ENCODE measurements around the gene MYH11. TPM values are rescaled to one million over a fixed set of nuclear protein-coding genes. Genes with fewer than 3 reads are reported as not detected.
"Not testable (repeated sequence)": the region's sequence is repeated elsewhere in the genome, so short reads cannot be mapped to it uniquely, and the experiment has no call there.

Gene MYH11
- total RNA-seq, 1 donor from 2014 or later = 0.04 TPM

DNA sequence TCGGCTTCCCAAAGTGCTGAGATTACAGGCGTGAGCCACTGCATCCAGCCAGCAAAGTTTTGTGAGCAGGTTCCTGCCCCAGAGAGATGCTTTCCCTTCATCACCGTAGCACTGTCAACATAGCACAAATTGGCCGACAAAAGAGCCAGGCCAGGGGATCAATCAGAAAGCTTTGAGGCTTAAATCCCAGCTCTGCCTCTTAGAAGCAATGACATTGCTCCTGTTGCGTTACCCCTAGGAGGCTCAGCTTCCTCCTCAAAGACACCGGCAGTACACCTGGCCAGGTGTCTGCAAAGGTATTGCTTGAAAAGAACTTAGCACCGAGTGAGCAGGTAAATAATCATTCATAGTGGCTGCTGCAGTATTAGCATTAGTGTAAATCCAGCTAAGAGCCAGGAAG, 120.3 kb downstream of the MYH11 start:
- no peak for DNase-seq (ENCODE audit: low read depth)
- no peak overlapping the region for H3K4me3 ChIP-seq (ENCODE audit: low read depth, low read length)

GRCh38 chr16:15735610-15736009, 121.2 kb downstream of the MYH11 start:
- Histone ChIP-seq H3K4me3 (ENCODE audit: low read depth, low read length) (no peak overlapping the region), H3K27me3 (ENCODE audit: control insufficient read depth, insufficient read depth, low read length) (no peaks in the 10 kb centered on the region), H3K36me3 (ENCODE audit: control insufficient read depth, insufficient read depth, low read length) (no peaks in the 10 kb centered on the region)
- no peak for DNase-seq (ENCODE audit: low read depth)
- TF ChIP-seq CTCF (IDR thresholded peaks at IDR 0.05; ENCODE audit: insufficient read depth, low read length, poor library complexity, severe bottlenecking) = no peak

More for the DNA sequence above, 120.3 kb downstream of the MYH11 start:
- Histone ChIP-seq H3K36me3 (ENCODE audit: control insufficient read depth, insufficient read depth, low read length) (no peaks in the 10 kb centered on the region), H3K27me3 (ENCODE audit: control insufficient read depth, insufficient read depth, low read length) (no peaks in the 10 kb centered on the region)
- TF ChIP-seq CTCF (IDR thresholded peaks at IDR 0.05; ENCODE audit: insufficient read depth, low read length, poor library complexity, severe bottlenecking) = no peak

- DNase-seq (ENCODE audit: low read depth) = no peak
- Histone ChIP-seq H3K27me3 (ENCODE audit: control insufficient read depth, insufficient read depth, low read length) (no peaks in the 10 kb centered on the region), H3K4me3 (ENCODE audit: low read depth, low read length) (no peak overlapping the region), H3K36me3 (ENCODE audit: control insufficient read depth, insufficient read depth, low read length) (no peaks in the 10 kb centered on the region)
- TF ChIP-seq CTCF (IDR thresholded peaks at IDR 0.05; ENCODE audit: insufficient read depth, low read length, poor library complexity, severe bottlenecking) = no peak
Measured at GRCh38 chr16:15732416-15732815, 124.4 kb downstream of the MYH11 start.

GRCh38 chr16:15729152-15729551, 127.7 kb downstream of the MYH11 start:
- Histone ChIP-seq H3K27me3 (ENCODE audit: control insufficient read depth, insufficient read depth, low read length) (no peaks in the 10 kb centered on the region), H3K36me3 (ENCODE audit: control insufficient read depth, insufficient read depth, low read length) (no peaks in the 10 kb centered on the region), H3K4me3 (ENCODE audit: low read depth, low read length) (no peak overlapping the region)
- no peak for TF ChIP-seq CTCF (IDR thresholded peaks at IDR 0.05; ENCODE audit: insufficient read depth, low read length, poor library complexity, severe bottlenecking)
- no peak for DNase-seq (ENCODE audit: low read depth)

DNA sequence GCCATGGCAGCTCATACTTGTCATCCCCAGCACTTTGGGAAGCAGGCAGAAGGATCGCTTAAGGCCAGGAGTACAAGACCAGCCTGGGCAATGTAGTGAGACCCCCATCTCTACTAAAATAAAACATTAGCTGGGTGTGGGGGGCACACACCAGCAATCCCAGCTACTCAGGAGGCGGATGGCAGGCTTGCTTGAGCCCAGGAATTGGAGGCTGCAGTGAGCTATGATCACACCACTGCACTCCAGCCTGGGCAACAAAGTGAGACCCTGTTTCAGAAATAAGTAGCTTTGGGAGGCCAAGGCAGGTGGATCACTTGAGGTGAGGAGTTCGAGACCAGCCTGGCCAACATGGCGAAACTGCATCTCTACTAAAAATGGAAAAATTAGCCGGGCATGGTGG, 129.1 kb downstream of the MYH11 start:
- not testable (repeated sequence) for H3K27me3 ChIP-seq (ENCODE audit: control insufficient read depth, insufficient read depth, low read length); DNase-seq (ENCODE audit: low read depth); H3K36me3 ChIP-seq (ENCODE audit: control insufficient read depth, insufficient read depth, low read length); H3K4me3 ChIP-seq (ENCODE audit: low read depth, low read length)

DNA sequence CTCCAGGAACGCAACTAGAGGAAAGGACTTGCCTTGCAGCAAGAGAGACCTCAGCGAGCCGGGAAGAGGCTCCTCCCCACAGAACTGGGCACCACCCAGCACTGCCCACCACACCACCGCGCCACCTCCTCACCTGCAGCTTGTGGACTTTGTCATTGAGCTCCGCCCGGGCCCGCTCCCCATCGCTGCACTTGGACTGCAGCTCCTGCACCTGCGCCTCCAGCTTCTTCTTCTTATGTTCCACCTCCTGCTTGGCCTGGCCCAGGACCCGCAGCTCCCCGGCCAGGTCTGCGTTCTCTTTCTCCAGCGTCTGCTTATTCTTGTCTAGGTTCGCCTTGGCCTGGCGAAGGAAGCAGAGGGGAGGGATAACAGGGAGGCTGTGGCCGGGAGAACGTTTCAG, 130.1 kb downstream of the MYH11 start:
- no peak for DNase-seq (ENCODE audit: low read depth)
- Histone ChIP-seq H3K36me3 (ENCODE audit: control insufficient read depth, insufficient read depth, low read length) (no peaks in the 10 kb centered on the region), H3K27me3 (ENCODE audit: control insufficient read depth, insufficient read depth, low read length) (no peaks in the 10 kb centered on the region), H3K4me3 (ENCODE audit: low read depth, low read length) (no peak overlapping the region)
- TF ChIP-seq CTCF (IDR thresholded peaks at IDR 0.05; ENCODE audit: insufficient read depth, low read length, poor library complexity, severe bottlenecking) = no peak
